Vagina (tissue), 2 donors: ENCODE results near the gene UBN1.

ENCODE experiments used
- CTCF ChIP-seq, 3 experiments: fragments of 450-650 bp in 2 of 3; fragments of 200-600 bp in 1 of 3; sonication (generic) in 1 of 3; IDR thresholded peaks; one replicate each; pipeline ENCODE4 v1.5.1; 2017 to 2019; ENCODE audit warnings: antibody characterized with exemption in 3 of 3, mild to moderate bottlenecking in 2 of 3, moderate library complexity in 2 of 3
- POLR2A ChIP-seq, 2 donors: fragments of 450-650 bp; IDR thresholded peaks; one replicate each; pipeline ENCODE4 v1.6.1; 2017; ENCODE audit warnings: antibody characterized with exemption in 2 of 2, mild to moderate bottlenecking in 2 of 2, moderate library complexity in 2 of 2

DNA sequence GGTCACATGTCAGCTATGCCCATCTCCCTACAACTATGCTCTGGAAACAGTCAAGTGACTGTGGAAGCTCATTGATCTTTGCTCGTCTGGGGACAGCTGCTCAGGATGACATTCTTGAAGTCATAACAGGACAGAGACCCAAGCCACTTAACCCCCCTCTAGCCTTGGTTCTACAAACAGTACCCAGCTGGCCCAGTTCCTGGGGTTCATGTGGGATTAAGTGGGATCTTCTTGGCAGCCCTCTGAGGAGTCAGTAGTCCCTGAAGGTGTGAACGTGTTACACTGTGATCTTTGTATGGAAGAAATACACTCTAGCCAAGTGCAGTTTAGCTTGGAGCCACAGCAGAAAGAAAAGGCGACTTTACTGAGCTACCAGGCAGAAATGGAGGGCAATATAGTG lies 25.8 kb downstream of the UBN1 start:
- TF ChIP-seq CTCF (IDR thresholded peaks at IDR 0.05) (no peak), POLR2A (IDR thresholded peaks at IDR 0.05) (no peak)
